ENCODE data around the gene PIGZ.
"Not testable (repeated sequence)": the region's sequence is repeated elsewhere in the genome, so short reads cannot be mapped to it uniquely, and the experiment has no call there.

Gene PIGZ

DNA sequence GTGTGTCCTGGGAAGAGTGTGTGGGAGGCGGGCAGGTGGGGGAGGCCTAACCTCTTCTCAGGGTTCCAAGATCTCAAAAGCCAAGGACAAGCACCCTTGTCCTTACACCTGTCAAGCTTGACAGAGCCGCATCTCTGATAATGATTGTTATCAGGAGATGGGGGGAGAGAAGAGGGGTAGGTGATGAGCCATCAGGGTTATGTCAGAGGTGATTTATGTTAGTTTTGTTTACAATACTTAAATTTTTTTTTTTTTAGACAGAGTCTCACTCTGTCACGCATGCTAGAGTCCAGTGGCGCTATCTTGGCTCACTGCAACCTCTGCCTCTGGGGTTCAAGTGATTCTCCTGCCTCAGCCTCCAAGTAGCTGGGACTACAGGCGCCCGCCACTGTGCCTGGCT, 18.9 kb downstream of the PIGZ start:
- DNase-seq (ENCODE audit: low read depth in 2 of 2) = no peak

- DNase-seq (ENCODE audit: low read depth in 2 of 2) = no peak
Observed at GRCh38 chr3:196949285-196949619, 19.4 kb downstream of the PIGZ start.

DNA sequence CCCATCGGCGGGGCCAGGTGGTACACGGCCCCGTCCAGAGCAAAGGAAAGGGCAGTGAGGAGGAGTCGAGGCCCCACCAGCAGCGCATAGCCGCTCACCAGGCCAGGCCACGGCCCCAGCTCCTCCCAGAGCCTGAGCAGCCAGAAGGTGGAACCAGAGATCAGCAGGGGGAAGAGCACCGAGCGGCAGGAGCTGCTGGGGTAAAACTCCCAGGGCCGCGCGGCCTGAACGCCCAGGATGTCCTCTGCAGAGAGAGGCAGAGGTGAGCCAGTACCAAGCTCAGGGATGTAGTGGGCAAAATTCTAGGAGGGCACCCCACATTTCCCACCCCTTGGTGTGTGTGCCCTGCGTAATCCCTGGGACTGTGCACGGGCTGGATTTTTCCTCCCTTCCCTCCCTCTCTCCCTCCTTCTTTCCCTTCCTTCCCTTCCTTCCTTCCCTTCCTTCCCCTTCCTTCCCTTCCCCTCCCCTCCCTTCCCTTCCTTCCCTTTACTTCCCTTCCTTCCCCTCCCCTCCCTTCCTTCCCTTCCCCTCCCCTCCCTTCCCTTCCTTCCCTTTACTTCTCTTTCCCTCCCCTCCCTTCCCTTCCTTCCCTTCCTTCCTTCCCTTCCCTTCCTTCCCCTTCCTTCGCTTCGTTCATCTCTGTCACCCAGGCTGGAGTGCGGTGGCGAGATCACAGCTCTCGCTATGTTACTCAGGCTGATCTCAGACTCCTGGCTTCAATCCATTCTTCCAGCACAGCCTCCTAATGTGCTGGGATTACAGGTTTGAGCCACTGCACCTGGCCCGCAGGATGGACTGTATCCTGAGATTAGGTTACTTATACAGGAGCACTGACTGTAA, 20.0 kb downstream of the PIGZ start:
- DNase-seq (ENCODE audit: low read depth in 2 of 2) = no peak

DNA sequence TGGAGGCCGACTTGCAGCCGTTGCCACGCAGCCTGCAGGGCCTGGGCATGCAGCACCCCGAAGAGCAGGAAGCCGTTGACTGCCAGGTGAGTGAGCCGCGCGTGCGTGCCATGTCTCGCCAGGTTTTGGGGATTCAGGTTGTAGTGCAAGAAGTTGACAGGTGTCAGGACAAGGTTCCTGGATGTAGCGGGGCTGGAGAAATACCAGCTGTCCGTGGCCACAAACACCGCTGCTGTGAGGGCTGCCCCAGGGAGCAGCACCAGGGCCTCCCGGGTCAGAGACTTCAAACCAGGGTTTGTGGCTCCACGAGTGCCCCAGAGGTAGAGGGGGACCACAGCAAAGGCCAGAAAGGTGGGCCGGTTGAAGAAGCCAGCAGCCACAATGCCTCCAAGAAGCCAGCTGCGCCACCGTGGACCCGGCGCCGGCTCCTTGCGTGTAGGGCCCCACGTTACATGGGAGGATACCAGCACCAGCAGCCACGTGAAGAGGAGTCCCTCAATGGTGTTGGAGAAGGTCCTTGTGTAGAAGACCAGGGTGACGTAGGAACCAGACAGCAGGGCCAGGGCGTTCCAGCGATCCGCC, 20.7 kb downstream of the PIGZ start:
- no peak for DNase-seq (ENCODE audit: low read depth in 2 of 2)

- no peak for DNase-seq (ENCODE audit: low read depth in 2 of 2)
Observed at GRCh38 chr3:196947136-196947859, 21.3 kb downstream of the PIGZ start.

GRCh38 chr3:196944037-196944790, 24.4 kb downstream of the PIGZ start:
- not testable (repeated sequence) for DNase-seq (ENCODE audit: low read depth in 2 of 2)

GRCh38 chr3:196942915-196943277, 25.7 kb downstream of the PIGZ start:
- DNase-seq (ENCODE audit: low read depth in 2 of 2) = no peak

- peak; percentile 99 to 100 for DNase-seq (ENCODE audit: low read depth in 2 of 2)
Observed at GRCh38 chr3:196942226-196942914, 26.3 kb downstream of the PIGZ start, which contains the start of gene NCBP2. Gene NCBP2, minus strand, starts transcription at chr3:196942528. Its CDS starts 25 bp downstream, at chr3:196942503.

DNA sequence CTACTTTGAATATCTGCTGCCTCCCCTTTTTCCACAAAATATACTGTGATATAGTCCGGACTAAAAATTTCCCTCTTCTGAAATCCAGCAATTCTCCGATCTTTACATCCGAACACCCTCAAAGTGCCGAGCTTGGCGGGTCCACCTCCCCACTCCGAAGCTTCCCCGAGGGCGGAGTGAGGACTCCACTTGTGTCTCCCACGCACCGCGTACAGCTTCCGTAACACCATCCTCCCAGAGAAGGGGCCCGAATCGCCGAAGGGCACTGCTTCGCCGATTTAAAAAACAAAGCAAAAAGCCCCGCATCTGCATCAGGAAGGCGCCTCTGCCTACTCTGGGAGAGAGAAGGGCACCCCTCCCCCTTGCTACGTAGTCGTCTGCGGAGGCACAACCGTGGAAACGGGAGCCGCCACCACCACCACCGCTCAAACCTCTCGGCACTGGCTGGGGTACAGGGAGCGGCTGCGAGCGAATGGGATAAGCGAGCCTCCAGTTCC, 26.9 kb downstream of the PIGZ start:
- DNase-seq (ENCODE audit: low read depth in 2 of 2) = peak; percentile 7 to 28

- no peak for DNase-seq (ENCODE audit: low read depth in 2 of 2)
Observed at GRCh38 chr3:196938576-196938975, 30.1 kb downstream of the PIGZ start.

DNA sequence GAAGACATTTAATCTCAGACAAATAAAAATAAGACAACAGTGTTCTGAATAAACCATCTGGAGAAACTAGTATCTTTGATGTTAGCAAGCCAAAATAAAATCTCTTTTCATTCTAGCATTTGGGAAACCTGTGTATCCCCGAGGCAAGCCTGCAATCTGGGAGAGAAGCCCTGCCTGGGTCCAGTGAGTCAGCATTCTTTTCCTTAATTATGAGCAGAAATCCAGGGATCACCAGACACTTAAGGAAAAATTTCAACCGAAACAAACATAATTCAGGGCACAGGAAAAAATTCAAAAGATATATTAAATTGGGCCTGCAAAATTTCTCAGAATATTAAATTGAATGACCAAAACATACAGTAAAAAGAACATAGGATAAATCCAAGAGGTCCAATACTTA, 30.5 kb downstream of the PIGZ start:
- DNase-seq (ENCODE audit: low read depth in 2 of 2) = no peak

DNA sequence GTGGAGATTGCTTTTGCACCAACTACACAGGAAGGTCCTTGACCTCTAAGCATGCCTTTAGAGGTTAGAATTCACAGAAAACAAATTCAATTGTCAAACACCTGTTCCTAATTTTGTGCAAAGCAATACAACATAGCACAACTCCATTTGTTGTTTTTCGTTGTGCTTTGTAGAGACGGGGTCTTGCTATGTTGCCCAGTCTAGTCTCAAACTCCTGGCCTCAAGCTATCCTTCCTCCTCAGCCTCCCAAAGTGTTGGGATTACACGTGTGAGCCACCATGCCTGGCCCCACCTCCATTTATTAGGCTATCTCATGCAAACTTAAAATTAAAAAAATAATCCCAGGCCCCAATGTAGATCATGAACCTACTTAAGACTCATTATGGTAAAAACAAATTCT, 32.3 kb downstream of the PIGZ start:
- no peak for DNase-seq (ENCODE audit: low read depth in 2 of 2)

DNA sequence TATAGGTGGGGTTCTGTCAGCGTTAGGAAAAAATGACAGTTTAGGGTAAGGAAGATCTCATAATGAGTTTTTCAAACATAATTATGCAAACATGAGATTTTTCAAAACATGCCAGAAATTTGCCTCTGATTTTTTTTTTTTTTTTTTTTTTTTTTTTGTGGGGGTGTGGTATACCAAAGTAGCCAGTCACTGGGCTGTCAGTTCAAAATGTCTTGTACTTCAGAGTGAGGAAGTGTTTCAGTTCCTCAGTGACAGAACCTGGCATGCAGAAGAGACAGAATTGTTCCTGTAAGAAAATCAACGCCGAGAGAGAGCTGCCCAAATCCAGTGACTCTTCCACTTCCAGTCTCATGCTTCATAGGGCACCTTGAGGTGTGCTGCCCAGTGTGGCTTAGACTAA, 36.0 kb downstream of the PIGZ start:
- no peak for DNase-seq (ENCODE audit: low read depth in 2 of 2)

- DNase-seq (ENCODE audit: low read depth in 2 of 2) = no peak
Observed at GRCh38 chr3:196931828-196932587, 36.6 kb downstream of the PIGZ start.

DNA sequence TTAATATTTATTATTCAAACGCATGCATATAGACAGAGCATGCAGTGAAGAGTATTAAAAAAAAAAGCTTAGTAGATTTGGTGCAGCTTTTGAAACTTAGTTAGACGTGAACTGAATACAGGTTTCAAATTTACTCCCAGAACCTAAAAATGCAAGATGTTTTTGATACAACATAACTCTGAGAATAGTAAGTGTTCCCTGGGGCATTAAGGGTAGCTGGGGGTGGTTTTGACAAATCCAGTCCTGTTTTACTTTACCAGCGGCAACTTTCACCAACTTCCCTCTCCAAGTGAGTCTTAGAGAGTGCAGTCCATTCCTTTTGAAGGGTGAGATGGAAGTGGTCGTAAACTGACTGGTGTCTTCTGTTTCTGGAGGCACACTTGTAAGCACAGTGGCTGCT, 37.5 kb downstream of the PIGZ start:
- no peak for DNase-seq (ENCODE audit: low read depth in 2 of 2)

GRCh38 chr3:196927571-196928453, 40.8 kb downstream of the PIGZ start:
- DNase-seq (ENCODE audit: low read depth in 2 of 2) = no peak

DNA sequence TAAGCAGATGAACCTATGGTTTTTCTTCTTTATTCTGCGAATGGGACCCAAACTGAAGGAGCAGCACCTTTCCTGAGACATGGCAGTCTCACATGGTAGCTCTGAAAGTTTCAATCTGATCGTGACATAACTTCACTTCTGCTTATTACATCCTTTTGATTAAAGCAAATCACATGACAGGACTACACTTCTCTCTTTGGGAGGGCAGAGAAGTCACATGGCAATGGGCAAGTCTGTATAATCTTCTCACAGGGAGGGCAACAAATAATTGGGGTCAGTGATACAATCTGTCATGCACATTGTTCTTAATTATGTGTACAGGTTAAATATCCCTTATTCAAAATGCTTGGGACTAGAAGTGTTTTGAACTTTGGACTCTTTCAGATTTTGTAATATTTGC, 47.9 kb downstream of the PIGZ start:
- DNase-seq (ENCODE audit: low read depth in 2 of 2) = no peak

DNA sequence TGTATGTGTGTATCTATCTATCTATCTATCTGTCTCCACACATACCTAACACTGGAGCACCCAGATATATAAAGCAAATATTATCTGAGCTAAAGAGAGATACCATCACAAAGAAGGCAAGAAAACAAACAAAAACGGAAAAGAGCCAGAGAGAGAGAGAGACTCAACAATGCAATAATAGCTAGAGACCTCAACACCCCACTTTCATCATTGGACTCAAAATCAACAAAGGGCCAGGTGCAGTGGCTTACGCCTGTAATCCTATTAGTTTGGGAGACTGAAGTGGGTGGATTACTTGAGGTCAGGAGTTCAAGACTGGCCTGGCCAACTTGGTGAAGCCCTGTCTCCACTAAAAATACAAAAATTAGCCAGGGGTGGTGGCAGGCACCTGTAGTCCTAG, 49.7 kb downstream of the PIGZ start:
- no peak for DNase-seq (ENCODE audit: low read depth in 2 of 2)

GRCh38 chr3:196916995-196917394, 51.6 kb downstream of the PIGZ start:
- DNase-seq (ENCODE audit: low read depth in 2 of 2) = no peak

- DNase-seq (ENCODE audit: low read depth in 2 of 2) = no peak
Observed at GRCh38 chr3:196916221-196916620, 52.4 kb downstream of the PIGZ start.

All from stimulated activated CD8-positive, alpha-beta memory T cell treated with anti-CD3 and anti-CD28 coated beads, Interleukin-2, amount 100 ng/mL, for 1 hour (primary cell).